Liver (tissue), 3 donors: ENCODE data around the gene CACNA1H.

Source experiments
- ZBTB33 ChIP-seq: IDR thresholded peaks from 2 replicates; pipeline ENCODE4 v1.6.1; 2016; ENCODE audit warnings: antibody characterized with exemption
- TF ChIP-seq, protein P1 (sequence below): IDR thresholded peaks from 2 replicates; pipeline ENCODE4 v1.6.1; 2016; ENCODE audit warnings: antibody characterized with exemption
- TF ChIP-seq, protein P2 (sequence below): fragments of 150-350 bp; IDR thresholded peaks from 2 replicates; pipeline ENCODE4 v1.5.1; 2017; ENCODE audit warnings: improper control_type of control experiment, low read depth, low read length; ENCODE audit not compliant: missing input control
- donor health status: healthy.
- donor health status: healthy.

GRCh38 chr16:1154887-1155331 lies 2.0 kb downstream of the CACNA1H start:
- TF ChIP-seq, protein P1, sequence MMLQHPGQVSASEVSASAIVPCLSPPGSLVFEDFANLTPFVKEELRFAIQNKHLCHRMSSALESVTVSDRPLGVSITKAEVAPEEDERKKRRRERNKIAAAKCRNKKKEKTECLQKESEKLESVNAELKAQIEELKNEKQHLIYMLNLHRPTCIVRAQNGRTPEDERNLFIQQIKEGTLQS = no peak
- TF ChIP-seq, protein P2, sequence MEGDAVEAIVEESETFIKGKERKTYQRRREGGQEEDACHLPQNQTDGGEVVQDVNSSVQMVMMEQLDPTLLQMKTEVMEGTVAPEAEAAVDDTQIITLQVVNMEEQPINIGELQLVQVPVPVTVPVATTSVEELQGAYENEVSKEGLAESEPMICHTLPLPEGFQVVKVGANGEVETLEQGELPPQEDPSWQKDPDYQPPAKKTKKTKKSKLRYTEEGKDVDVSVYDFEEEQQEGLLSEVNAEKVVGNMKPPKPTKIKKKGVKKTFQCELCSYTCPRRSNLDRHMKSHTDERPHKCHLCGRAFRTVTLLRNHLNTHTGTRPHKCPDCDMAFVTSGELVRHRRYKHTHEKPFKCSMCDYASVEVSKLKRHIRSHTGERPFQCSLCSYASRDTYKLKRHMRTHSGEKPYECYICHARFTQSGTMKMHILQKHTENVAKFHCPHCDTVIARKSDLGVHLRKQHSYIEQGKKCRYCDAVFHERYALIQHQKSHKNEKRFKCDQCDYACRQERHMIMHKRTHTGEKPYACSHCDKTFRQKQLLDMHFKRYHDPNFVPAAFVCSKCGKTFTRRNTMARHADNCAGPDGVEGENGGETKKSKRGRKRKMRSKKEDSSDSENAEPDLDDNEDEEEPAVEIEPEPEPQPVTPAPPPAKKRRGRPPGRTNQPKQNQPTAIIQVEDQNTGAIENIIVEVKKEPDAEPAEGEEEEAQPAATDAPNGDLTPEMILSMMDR = no peak
- TF ChIP-seq ZBTB33 = no peak
